Mesenchymal stem cell (in vitro differentiated cells and primary cell): ENCODE data around the gene TP53I13.

ENCODE experiments used
- DNase-seq: peaks from one replicate; pipeline ENCODE4 v3.0.0-alpha.2; 2013
- H2AFZ ChIP-seq: one replicate; pipeline ENCODE4 v1.6.1; 2013; ENCODE audit warnings: low read depth, mild to moderate bottlenecking, control low read depth, inconsistent platforms, low read length, moderate library complexity
- H2AK5ac ChIP-seq: 2 replicates; pipeline ENCODE4 v1.6.1; 2013; ENCODE audit warnings: low read length, moderate library complexity, mild to moderate bottlenecking, inconsistent platforms; ENCODE audit not compliant: severe bottlenecking
- H2BK120ac ChIP-seq: one replicate; pipeline ENCODE4 v1.6.1; 2013; ENCODE audit warnings: low read depth, mild to moderate bottlenecking, inconsistent platforms, low read length, moderate library complexity
- H2BK12ac ChIP-seq, 2 experiments: one replicate each; pipeline ENCODE4 v1.6.1; 2013; ENCODE audit warnings: inconsistent platforms in 2 of 2, low read length in 2 of 2, mild to moderate bottlenecking in 2 of 2, moderate library complexity in 2 of 2, control low read depth in 1 of 2
- H2BK15ac ChIP-seq: one replicate; pipeline ENCODE4 v1.6.1; 2013; ENCODE audit warnings: mild to moderate bottlenecking, low read depth, inconsistent platforms; ENCODE audit not compliant: poor library complexity, severe bottlenecking
- H2BK5ac ChIP-seq: 2 replicates; pipeline ENCODE4 v1.6.1; 2013; ENCODE audit warnings: low read depth, mild to moderate bottlenecking, low read length, control low read depth, inconsistent platforms; ENCODE audit not compliant: poor library complexity, severe bottlenecking
- H3K14ac ChIP-seq, 2 experiments: one replicate each; pipeline ENCODE4 v1.6.1; 2013; ENCODE audit warnings: inconsistent platforms in 2 of 2, low read length in 2 of 2, control low read depth in 1 of 2, mild to moderate bottlenecking in 1 of 2, moderate library complexity in 1 of 2
- H3K18ac ChIP-seq, 2 experiments: one replicate each; pipeline ENCODE4 v1.6.1; 2013; ENCODE audit warnings: inconsistent platforms in 2 of 2, low read length in 2 of 2, control low read depth in 1 of 2, low read depth in 1 of 2, mild to moderate bottlenecking in 1 of 2
- H3K23ac ChIP-seq, 2 experiments: one replicate each; pipeline ENCODE4 v1.6.1; 2013; ENCODE audit warnings: inconsistent platforms in 2 of 2, low read length in 2 of 2, mild to moderate bottlenecking in 2 of 2, moderate library complexity in 2 of 2, control low read depth in 1 of 2
- H3K27ac ChIP-seq: 2 replicates; pipeline ENCODE4 v1.5.1; 2013; ENCODE audit warnings: mild to moderate bottlenecking, moderate library complexity, low read length, control low read depth, inconsistent platforms; ENCODE audit not compliant: poor library complexity, severe bottlenecking
- H3K27me3 ChIP-seq, 2 experiments: 2 replicates each; pipeline versions ENCODE4 v1.6.1 to v1.7.0; 2013; ENCODE audit warnings: low read length in 2 of 2, mild to moderate bottlenecking in 2 of 2, moderate library complexity in 2 of 2, control low read depth in 1 of 2, inconsistent platforms in 1 of 2; ENCODE audit not compliant: control insufficient read depth in 1 of 2, insufficient read depth in 1 of 2
- H3K36me3 ChIP-seq, 2 experiments: 2 replicates each; pipeline versions ENCODE4 v1.6.1 to v1.7.0; 2013; ENCODE audit warnings: low read length in 2 of 2, control low read depth in 1 of 2, inconsistent platforms in 1 of 2, low read depth in 1 of 2, mild to moderate bottlenecking in 1 of 2; ENCODE audit not compliant: insufficient read depth in 2 of 2, control insufficient read depth in 1 of 2
- H3K4ac ChIP-seq, 2 experiments: one replicate each; pipeline ENCODE4 v1.6.1; 2013; ENCODE audit warnings: inconsistent platforms in 2 of 2, low read length in 2 of 2, mild to moderate bottlenecking in 2 of 2, moderate library complexity in 2 of 2, control low read depth in 1 of 2, low read depth in 1 of 2
- H3K4me1 ChIP-seq: 2 replicates; pipeline ENCODE4 v1.6.1; 2013; ENCODE audit warnings: low read depth, low read length, control low read depth; ENCODE audit not compliant: control insufficient read depth, insufficient read depth
- H3K4me2 ChIP-seq: 2 replicates; pipeline ENCODE4 v1.6.1; 2013; ENCODE audit warnings: low read length, mild to moderate bottlenecking, inconsistent platforms; ENCODE audit not compliant: poor library complexity, severe bottlenecking
- H3K4me3 ChIP-seq, 2 experiments: 2 replicates each; pipeline versions ENCODE4 v1.5.1 to v1.7.0; 2013; ENCODE audit warnings: low read length in 2 of 2, mild to moderate bottlenecking in 2 of 2, control low read depth in 1 of 2, low read depth in 1 of 2; ENCODE audit not compliant: insufficient read depth in 1 of 2
- H3K79me1 ChIP-seq: replicated peaks from 2 replicates; pipeline ENCODE4 v1.6.1; 2013; ENCODE audit warnings: mild to moderate bottlenecking, control low read depth, low read length, inconsistent platforms; ENCODE audit not compliant: poor library complexity, severe bottlenecking
- H3K9ac ChIP-seq: 2 replicates; pipeline ENCODE4 v1.7.0; 2013; ENCODE audit warnings: mild to moderate bottlenecking, low read length, moderate library complexity
- H3K9me3 ChIP-seq: 2 replicates; pipeline ENCODE4 v1.7.0; 2013; ENCODE audit warnings: mild to moderate bottlenecking, low read length; ENCODE audit not compliant: control insufficient read depth
- H4K8ac ChIP-seq: one replicate; pipeline ENCODE4 v1.6.1; 2013; ENCODE audit warnings: inconsistent platforms, mild to moderate bottlenecking, low read length, moderate library complexity
- H4K91ac ChIP-seq: one replicate; pipeline ENCODE4 v1.6.1; 2013; ENCODE audit warnings: mild to moderate bottlenecking, low read length, inconsistent platforms
- WGBS: methylation state at CpG from one replicate; pipeline ENCODE4 v1.1.7; 2013; ENCODE audit warnings: mixed read lengths; 5-methylcytosine and 5-hydroxymethylcytosine counted together

The TP53I13 gene

GRCh38 chr17:29618272-29619065 lies 50.0 kb downstream of the TP53I13 start:
- Histone ChIP-seq H3K23ac (no peak overlapping the region), H2AK5ac (no peak overlapping the region), H3K4me2 (peak overlapping the region; percentile 70), H3K4me1 (peaks cover 67% of the 10 kb centered on the region), H3K79me1 (no peaks in the 10 kb centered on the region), H3K14ac (no peak overlapping the region), H2AFZ (no peak overlapping the region), H3K4me3 (peak overlapping the region in 1 of 2 experiments; percentile 28), H2BK12ac (peak overlapping the region in 1 of 2 experiments; percentile 50), H3K27me3 (peaks cover 8 to 9% of the 10 kb centered on the region in 2 experiments), H2BK120ac (no peak overlapping the region), H3K27ac (no peak overlapping the region), H3K36me3 (peaks cover 0 to 3% of the 10 kb centered on the region in 2 experiments), H3K4ac (peak overlapping the region in 1 of 2 experiments; percentile 27), H3K9ac (no peak overlapping the region), H4K8ac (no peak overlapping the region), H3K18ac (peak overlapping the region in 1 of 2 experiments; percentile 49), H2BK5ac (no peak overlapping the region), H3K9me3 (no peaks in the 10 kb centered on the region), H4K91ac (no peak overlapping the region), H2BK15ac (peak overlapping the region; percentile 26)
- 45% methylated on average over 18 of the region's 22 CpGs for WGBS
- DNase-seq = no peak

- no peak overlapping the region for H3K9ac ChIP-seq
- no peak overlapping the region for H3K4me3 ChIP-seq
- H3K4ac ChIP-seq = no peak overlapping the region
- no peak overlapping the region for H3K18ac ChIP-seq
- H3K4me2 ChIP-seq = no peak overlapping the region
- H3K27ac ChIP-seq = no peak overlapping the region
- H3K4me1 ChIP-seq = peaks cover 60% of the 10 kb centered on the region
- H2BK15ac ChIP-seq = no peak overlapping the region
- H3K79me1 ChIP-seq = no peaks in the 10 kb centered on the region
- H4K8ac ChIP-seq = no peak overlapping the region
- H4K91ac ChIP-seq = peak overlapping the region; percentile 34
- peaks cover 8 to 9% of the 10 kb centered on the region in 2 experiments for H3K27me3 ChIP-seq
- no peak overlapping the region for H2AK5ac ChIP-seq
- no peaks in the 10 kb centered on the region for H3K9me3 ChIP-seq
- H3K23ac ChIP-seq = peak overlapping the region in 1 of 2 experiments; percentile 5
- peaks cover 0 to 3% of the 10 kb centered on the region in 2 experiments for H3K36me3 ChIP-seq
- DNase-seq = peak; percentile 55
- H3K14ac ChIP-seq = peak overlapping the region in 1 of 2 experiments; percentile 74
- H2BK120ac ChIP-seq = no peak overlapping the region
- H2BK5ac ChIP-seq = no peak overlapping the region
- no peak overlapping the region for H2AFZ ChIP-seq
- H2BK12ac ChIP-seq = peak overlapping the region in 1 of 2 experiments; percentile 32
Observed at GRCh38 chr17:29619251-29619650, 50.8 kb downstream of the TP53I13 start.

GRCh38 chr17:29620271-29620670 lies 51.8 kb downstream of the TP53I13 start:
- Histone ChIP-seq H3K9me3 (no peaks in the 10 kb centered on the region), H2BK12ac (no peak overlapping the region), H3K4ac (no peak overlapping the region), H3K36me3 (peaks cover 0 to 6% of the 10 kb centered on the region in 2 experiments), H3K23ac (no peak overlapping the region), H2BK120ac (no peak overlapping the region), H4K8ac (no peak overlapping the region), H4K91ac (no peak overlapping the region), H3K4me1 (peaks cover 54% of the 10 kb centered on the region), H2AK5ac (no peak overlapping the region), H2AFZ (no peak overlapping the region), H2BK5ac (no peak overlapping the region), H3K4me3 (no peak overlapping the region), H3K14ac (no peak overlapping the region), H3K27ac (no peak overlapping the region), H2BK15ac (no peak overlapping the region), H3K9ac (no peak overlapping the region), H3K4me2 (no peak overlapping the region), H3K79me1 (no peaks in the 10 kb centered on the region), H3K18ac (no peak overlapping the region), H3K27me3 (peaks cover 8 to 9% of the 10 kb centered on the region in 2 experiments)
- WGBS = 94% methylated on average over 4 of the region's 4 CpGs
- no peak for DNase-seq

GRCh38 chr17:29620779-29621500 lies 52.4 kb downstream of the TP53I13 start:
- H3K36me3 ChIP-seq = peaks cover 0 to 6% of the 10 kb centered on the region in 2 experiments
- no peak overlapping the region for H2BK15ac ChIP-seq
- peaks cover 49% of the 10 kb centered on the region for H3K4me1 ChIP-seq
- peaks cover 8 to 9% of the 10 kb centered on the region in 2 experiments for H3K27me3 ChIP-seq
- H3K4me3 ChIP-seq = no peak overlapping the region
- H4K8ac ChIP-seq = no peak overlapping the region
- H2BK12ac ChIP-seq = no peak overlapping the region
- H3K14ac ChIP-seq = no peak overlapping the region
- WGBS = 95% methylated on average over 12 of the region's 12 CpGs
- no peak overlapping the region for H3K4ac ChIP-seq
- H3K9me3 ChIP-seq = no peaks in the 10 kb centered on the region
- no peak overlapping the region for H3K23ac ChIP-seq
- H3K9ac ChIP-seq = no peak overlapping the region
- H2AK5ac ChIP-seq = no peak overlapping the region
- no peak overlapping the region for H4K91ac ChIP-seq
- no peaks in the 10 kb centered on the region for H3K79me1 ChIP-seq
- DNase-seq = no peak
- H3K18ac ChIP-seq = no peak overlapping the region
- H3K27ac ChIP-seq = no peak overlapping the region
- H2AFZ ChIP-seq = no peak overlapping the region
- no peak overlapping the region for H2BK120ac ChIP-seq
- no peak overlapping the region for H2BK5ac ChIP-seq
- no peak overlapping the region for H3K4me2 ChIP-seq
